H1 (cell line): ENCODE data around the gene JPT2. TPM values are rescaled to one million over a fixed set of nuclear protein-coding genes. Genes with fewer than 3 reads are reported as not detected.

Experiments
- CTCF ChIA-PET: fragments of 300-600 bp; sonication (Branson Sonifier 250); formaldehyde crosslinking; loops from one replicate; lab custom pipeline; 2021; ENCODE audit not compliant: partially characterized antibody; lab: Charles Lee
- POLR2A ChIA-PET: fragments of 300-600 bp; sonication (Branson Sonifier 250); formaldehyde crosslinking; loops from one replicate; lab custom pipeline; 2021; ENCODE audit warnings: inconsistent platforms; ENCODE audit not compliant: partially characterized antibody; lab: Charles Lee
- DNase-seq, 2 experiments: peaks; one replicate each; pipeline versions ENCODE4 v3.0.0 to v3.0.0-alpha.2; 2010 to 2022; ENCODE audit warnings: low spot score in 2 of 2, low read depth in 1 of 2, mixed read lengths in 1 of 2
- FAIRE-seq: peaks from 2 replicates; lab custom pipeline; 2011; peaks lifted over from hg19 to GRCh38; lab: Jason Lieb, UNC
- H2AFZ ChIP-seq: 2 replicates; pipeline ENCODE4 v1.8.1; 2012; ENCODE audit warnings: low read length, inconsistent platforms
- H2AK5ac ChIP-seq: 2 replicates; pipeline ENCODE4 v1.6.1; 2013; ENCODE audit warnings: low read depth, low read length
- H2BK120ac ChIP-seq: replicated peaks from 2 replicates; pipeline ENCODE3; 2013; ENCODE audit warnings: low read depth, low read length, inconsistent platforms
- H2BK12ac ChIP-seq: 2 replicates; pipeline ENCODE4 v1.6.1; 2013; ENCODE audit warnings: low read depth, low read length
- H2BK15ac ChIP-seq: 2 replicates; pipeline ENCODE4 v1.6.1; 2013; ENCODE audit warnings: low read length
- H2BK20ac ChIP-seq: 2 replicates; pipeline ENCODE4 v1.6.1; 2013; ENCODE audit warnings: low read length
- H2BK5ac ChIP-seq: 2 replicates; pipeline ENCODE4 v1.6.1; 2013; ENCODE audit warnings: low read depth, low read length
- H3K14ac ChIP-seq: 2 replicates; pipeline ENCODE4 v1.6.1; 2013; ENCODE audit warnings: inconsistent platforms; ENCODE audit not compliant: insufficient read length
- H3K18ac ChIP-seq: 2 replicates; pipeline ENCODE4 v1.6.1; 2013; ENCODE audit warnings: low read length; ENCODE audit errors: extremely low read depth
- H3K23ac ChIP-seq: 2 replicates; pipeline ENCODE4 v1.6.1; 2013; ENCODE audit warnings: inconsistent platforms; ENCODE audit not compliant: insufficient read length
- H3K23me2 ChIP-seq: 2 replicates; pipeline ENCODE4 v1.6.1; 2013; ENCODE audit warnings: low read depth, low read length
- H3K27ac ChIP-seq: 2 replicates; pipeline ENCODE4 v1.6.1; 2011; ENCODE audit warnings: low read depth, low read length, inconsistent platforms
- H3K27me3 ChIP-seq, 4 experiments: replicated peaks in 1 of 4; 1 replicate in 1 of 4; 2 replicates in 3 of 4; pipeline versions ENCODE4 v1.6.1 to v1.8.1; 2011 to 2013; ENCODE audit warnings: low read length in 3 of 4, mild to moderate bottlenecking in 3 of 4, inconsistent platforms in 2 of 4, mixed read lengths in 2 of 4, moderate library complexity in 1 of 4; ENCODE audit not compliant: control insufficient read depth in 3 of 4, insufficient read depth in 3 of 4; ENCODE audit errors: extremely low read depth in 1 of 4
- H3K36me3 ChIP-seq, 4 experiments: 2 replicates each; pipeline versions ENCODE4 v1.6.1 to v1.8.1; 2011 to 2013; ENCODE audit warnings: mild to moderate bottlenecking in 4 of 4, low read length in 3 of 4, moderate library complexity in 2 of 4, control low read depth in 1 of 4, inconsistent platforms in 1 of 4; ENCODE audit not compliant: insufficient read depth in 4 of 4, control insufficient read depth in 2 of 4
- H3K4ac ChIP-seq: replicated peaks from 2 replicates; pipeline ENCODE3; 2013; ENCODE audit warnings: low read length, low read depth, mixed read lengths, inconsistent platforms; ENCODE audit not compliant: insufficient read length
- H3K4me1 ChIP-seq, 4 experiments: replicated peaks in 1 of 4; 1 replicate in 1 of 4; 2 replicates in 3 of 4; pipeline versions ENCODE4 v1.6.1 to v1.8.1; 2011 to 2013; ENCODE audit warnings: low read length in 3 of 4, inconsistent platforms in 2 of 4, mixed read lengths in 1 of 4; ENCODE audit not compliant: insufficient read depth in 4 of 4, control insufficient read depth in 3 of 4
- H3K4me2 ChIP-seq, 2 experiments: 2 replicates each; pipeline versions ENCODE4 v1.6.1 to v1.8.1; 2011 to 2013; ENCODE audit warnings: low read depth in 2 of 2, low read length in 2 of 2, control low read depth in 1 of 2, inconsistent platforms in 1 of 2, mild to moderate bottlenecking in 1 of 2; ENCODE audit not compliant: insufficient read depth in 1 of 2
- H3K4me3 ChIP-seq, 4 experiments: fragments of 200-600, 300-600 bp in 1 of 4; sonication (generic), shearing (Covaris generic), sonication (Bioruptor Twin) in 1 of 4; 2 replicates each; pipeline versions ENCODE4 v1.5.1 to v1.8.1; 2011 to 2016; ENCODE audit warnings: low read length in 4 of 4, low read depth in 3 of 4, control low read depth in 2 of 4, inconsistent platforms in 2 of 4, mild to moderate bottlenecking in 2 of 4, mixed read lengths in 1 of 4, moderate library complexity in 1 of 4; ENCODE audit not compliant: insufficient read depth in 2 of 4; ENCODE audit errors: extremely low read depth in 1 of 4
- H3K56ac ChIP-seq: replicated peaks from 2 replicates; pipeline ENCODE3; 2013; ENCODE audit warnings: low read depth, mild to moderate bottlenecking, mixed read lengths, low read length, inconsistent platforms; ENCODE audit not compliant: insufficient read length
- H3K79me1 ChIP-seq: 2 replicates; pipeline ENCODE4 v1.6.1; 2013; ENCODE audit warnings: low read depth, low read length, control low read depth
- H3K79me2 ChIP-seq, 2 experiments: 2 replicates each; pipeline versions ENCODE4 v1.6.1 to v1.8.1; 2012 to 2013; ENCODE audit warnings: low read length in 2 of 2, mild to moderate bottlenecking in 2 of 2, inconsistent platforms in 1 of 2; ENCODE audit not compliant: insufficient read depth in 2 of 2, control insufficient read depth in 1 of 2
- H3K9ac ChIP-seq, 4 experiments: replicated peaks in 1 of 4; 1 replicate in 1 of 4; 2 replicates in 3 of 4; pipeline versions ENCODE4 v1.6.1 to v1.8.1; 2011 to 2013; ENCODE audit warnings: low read depth in 3 of 4, low read length in 3 of 4, control low read depth in 2 of 4, mild to moderate bottlenecking in 2 of 4, moderate library complexity in 2 of 4, inconsistent platforms in 1 of 4; ENCODE audit errors: extremely low read depth in 1 of 4
- H3K9me3 ChIP-seq, 2 experiments: 2 replicates each; pipeline versions ENCODE4 v1.6.1 to v1.8.1; 2012 to 2013; ENCODE audit warnings: mild to moderate bottlenecking in 2 of 2, moderate library complexity in 2 of 2, control low read depth in 1 of 2, inconsistent platforms in 1 of 2, low read depth in 1 of 2, low read length in 1 of 2, mixed read lengths in 1 of 2; ENCODE audit not compliant: insufficient read depth in 2 of 2
- H4K20me1 ChIP-seq, 2 experiments: replicated peaks in 1 of 2; 2 replicates each; pipeline versions ENCODE3 to v1.8.1; 2011 to 2013; ENCODE audit warnings: inconsistent platforms in 2 of 2, low read length in 2 of 2, mild to moderate bottlenecking in 1 of 2; ENCODE audit not compliant: insufficient read depth in 2 of 2, control insufficient read depth in 1 of 2
- H4K5ac ChIP-seq: 2 replicates; pipeline ENCODE4 v1.6.1; 2013; ENCODE audit warnings: low read length, low read depth, mixed read lengths, inconsistent platforms; ENCODE audit not compliant: insufficient read length
- H4K8ac ChIP-seq: 2 replicates; pipeline ENCODE4 v1.8.0; 2013; ENCODE audit warnings: mild to moderate bottlenecking, moderate library complexity, low read length, inconsistent platforms; ENCODE audit not compliant: insufficient read depth; ENCODE audit errors: extremely low read depth
- H4K91ac ChIP-seq: replicated peaks from 2 replicates; pipeline ENCODE3; 2013; ENCODE audit warnings: low read length, mixed read lengths, inconsistent platforms; ENCODE audit not compliant: insufficient read length
- ASH2L ChIP-seq: fragments of 200-600, 300-600 bp; sonication (generic); IDR thresholded peaks from one replicate; pipeline ENCODE4 v1.7.1; 2017; ENCODE audit warnings: low read length
- CTBP2 ChIP-seq: IDR thresholded peaks from 2 replicates; pipeline ENCODE4 v1.7.0; 2011; ENCODE audit warnings: borderline replicate concordance, mild to moderate bottlenecking, moderate library complexity, mixed read lengths, low read length; ENCODE audit not compliant: insufficient read depth, insufficient read length
- KDM5A ChIP-seq: fragments of 200-600 bp; IDR thresholded peaks from 2 replicates; pipeline ENCODE4 v1.7.1; 2012; ENCODE audit warnings: mild to moderate bottlenecking, low read length, inconsistent platforms, mixed read lengths
- PHF8 ChIP-seq: fragments of 200-600 bp; sonication (generic); conservative IDR thresholded peaks from 2 replicates; pipeline ENCODE4 v1.7.1; 2012; ENCODE audit warnings: low read depth, mild to moderate bottlenecking, inconsistent platforms, low read length, moderate library complexity
- SAP30 ChIP-seq: fragments of 300-600 bp; sonication (generic); IDR thresholded peaks from 2 replicates; pipeline ENCODE4 v1.7.1; 2012; ENCODE audit warnings: low read length, moderate library complexity, mild to moderate bottlenecking, inconsistent platforms; ENCODE audit not compliant: insufficient read depth, insufficient replicate concordance
- SP1 ChIP-seq: IDR thresholded peaks from 2 replicates; pipeline ENCODE4 v1.6.1; 2011; ENCODE audit warnings: low read depth, low read length
- SP4 ChIP-seq: IDR thresholded peaks from 2 replicates; pipeline ENCODE4 v1.6.1; 2012; ENCODE audit warnings: low read length, inconsistent platforms
- TBP ChIP-seq: IDR thresholded peaks from 2 replicates; pipeline ENCODE4 v1.6.1; 2011; ENCODE audit warnings: low read depth, low read length, improper control_type of control experiment
- TEAD4 ChIP-seq: IDR thresholded peaks from 2 replicates; pipeline ENCODE4 v1.6.1; 2012; ENCODE audit warnings: low read depth, low read length, inconsistent platforms, mixed read lengths
- WGBS, 2 experiments: shearing (Covaris generic) in 1 of 2; methylation state at CpG; one replicate each; pipeline versions ENCODE4 v1.1.6 to v1.1.7; 2013 to 2015; ENCODE audit warnings: low lambda C conversion rate in 2 of 2, mixed read lengths in 2 of 2, inconsistent platforms in 1 of 2, low coverage in 1 of 2, missing lambda C conversion rate in 1 of 2; ENCODE audit not compliant: insufficient replicate concordance in 2 of 2, insufficient coverage in 1 of 2, insufficient read length in 1 of 2; ENCODE audit errors: extremely low coverage in 1 of 2, missing lambda C conversion rate in 1 of 2; 5-methylcytosine and 5-hydroxymethylcytosine counted together
- polyA plus RNA-seq, 7 experiments: library from polyadenylated mRNA; depleted of rRNA in 3 of 7; stranded (reverse) in 5 of 7; unstranded in 2 of 7; fragments of >200 nt in 5 of 7; fragments of 200-250 nt in 2 of 7; gene quantifications; 1 replicate in 5 of 7; 2 replicates in 1 of 7; 4 replicates in 1 of 7; pipeline versions ENCODE4 v1.2.1 to v1.2.3, GENCODE V29; 2011 to 2013; ENCODE audit warnings: missing spikeins in 2 of 7, mixed read lengths in 2 of 7
- total RNA-seq: library from RNA; stranded (reverse); fragmentation: NEBNext Ultra II Directional; extraction: Animal tissue kit (Norgen Biotek cat#: 25700); gene quantifications from 2 replicates; pipeline ENCODE4 v1.2.1, GENCODE V29; 2021
- TF ChIP-seq, protein P1 (sequence below): IDR thresholded peaks from 2 replicates; pipeline ENCODE4 v1.6.1; 2011; ENCODE audit warnings: low read length, improper control_type of control experiment
- TF ChIP-seq, protein P2 (sequence below): IDR thresholded peaks from 2 replicates; pipeline ENCODE4 v1.6.1; 2012; ENCODE audit warnings: low read length, inconsistent platforms

The JPT2 gene
- total and polyA plus RNA-seq, 2 of the 8 experiments (the other 6 are each of a cell fraction or from before 2014, with no cell fraction given) = 67.6 to 197 TPM

DNA sequence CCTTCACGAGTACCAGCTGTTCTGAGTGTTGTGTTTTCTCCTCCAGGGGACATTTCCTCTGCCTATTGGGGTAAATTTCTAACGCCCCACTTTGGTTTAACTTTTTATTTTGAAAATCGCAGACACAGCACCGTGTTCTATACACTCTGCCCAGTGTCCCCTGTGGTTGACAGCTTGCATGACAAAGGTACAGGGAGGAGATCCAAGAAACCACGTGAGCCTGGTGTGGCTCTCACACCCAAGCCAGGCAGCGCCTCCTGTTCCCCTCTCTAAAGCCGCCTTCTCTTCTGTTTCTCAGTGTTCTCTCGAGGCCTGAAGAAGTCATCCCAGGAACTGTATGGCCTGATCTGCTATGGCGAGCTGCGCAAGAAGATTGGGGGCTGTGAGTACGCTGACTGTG is 40.6 kb upstream of the JPT2 start:
- H4K8ac ChIP-seq = no peak overlapping the region; the same call in 1 of the 2 replicates
- H3K9ac ChIP-seq = no peak overlapping the region
- H3K4me1 ChIP-seq = no peaks in the 10 kb centered on the region
- no peak overlapping the region for H3K4ac ChIP-seq
- no peak overlapping the region for H3K14ac ChIP-seq
- no peak overlapping the region for H3K56ac ChIP-seq
- H3K27ac ChIP-seq = no peak overlapping the region
- H3K79me2 ChIP-seq = peaks cover 0 to 19% of the 10 kb centered on the region in 2 experiments; a peak in 1 of 4 replicates
- no peak overlapping the region for H2BK5ac ChIP-seq
- H3K9me3 ChIP-seq = no peaks in the 10 kb centered on the region
- H2BK20ac ChIP-seq = no peak overlapping the region
- H4K91ac ChIP-seq = no peak overlapping the region
- H2BK15ac ChIP-seq = no peak overlapping the region
- no peak overlapping the region for H2BK120ac ChIP-seq
- DNase-seq (no peak), FAIRE-seq (no peak)
- H4K20me1 ChIP-seq = peaks cover 23 to 24% of the 10 kb centered on the region in 2 experiments
- H3K27me3 ChIP-seq = no peaks in the 10 kb centered on the region
- 79% methylated on average over 11 of the region's 11 CpGs; no CpG with 5 or more reads in 1 of the 2 experiments for WGBS, 2 experiments
- no peak overlapping the region for H2AK5ac ChIP-seq
- H3K4me2 ChIP-seq = no peak overlapping the region
- no peaks in the 10 kb centered on the region for H3K23me2 ChIP-seq
- H4K5ac ChIP-seq = no peak overlapping the region
- H3K4me3 ChIP-seq = no peak overlapping the region
- peaks cover 5% of the 10 kb centered on the region for H3K79me1 ChIP-seq
- H2AFZ ChIP-seq = no peak overlapping the region
- POLR2A ChIA-PET = no interaction called here
- CTCF ChIA-PET = interaction anchor here (0.6 kb wide), 1 partner anchor 91 kb away, joined by 4 read pairs; no protein-coding TSS in a partner anchor
- H3K23ac ChIP-seq = no peak overlapping the region
- no peak overlapping the region for H3K18ac ChIP-seq
- H2BK12ac ChIP-seq = no peak overlapping the region
- peaks cover 25 to 55% (median 34%) of the 10 kb centered on the region in 4 experiments; a peak in 7 of 8 replicates for H3K36me3 ChIP-seq
- no peak for TF ChIP-seq TBP
- no peak for TF ChIP-seq ASH2L
- TF ChIP-seq TEAD4 = no peak
- no peak for TF ChIP-seq CTBP2
- TF ChIP-seq SP1 = no peak
- no peak for TF ChIP-seq SAP30
- TF ChIP-seq PHF8 = no peak
- TF ChIP-seq SP4 = no peak
- TF ChIP-seq, protein P1, sequence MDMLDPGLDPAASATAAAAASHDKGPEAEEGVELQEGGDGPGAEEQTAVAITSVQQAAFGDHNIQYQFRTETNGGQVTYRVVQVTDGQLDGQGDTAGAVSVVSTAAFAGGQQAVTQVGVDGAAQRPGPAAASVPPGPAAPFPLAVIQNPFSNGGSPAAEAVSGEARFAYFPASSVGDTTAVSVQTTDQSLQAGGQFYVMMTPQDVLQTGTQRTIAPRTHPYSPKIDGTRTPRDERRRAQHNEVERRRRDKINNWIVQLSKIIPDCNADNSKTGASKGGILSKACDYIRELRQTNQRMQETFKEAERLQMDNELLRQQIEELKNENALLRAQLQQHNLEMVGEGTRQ = no peak
- no peak for TF ChIP-seq KDM5A
- TF ChIP-seq, protein P2, sequence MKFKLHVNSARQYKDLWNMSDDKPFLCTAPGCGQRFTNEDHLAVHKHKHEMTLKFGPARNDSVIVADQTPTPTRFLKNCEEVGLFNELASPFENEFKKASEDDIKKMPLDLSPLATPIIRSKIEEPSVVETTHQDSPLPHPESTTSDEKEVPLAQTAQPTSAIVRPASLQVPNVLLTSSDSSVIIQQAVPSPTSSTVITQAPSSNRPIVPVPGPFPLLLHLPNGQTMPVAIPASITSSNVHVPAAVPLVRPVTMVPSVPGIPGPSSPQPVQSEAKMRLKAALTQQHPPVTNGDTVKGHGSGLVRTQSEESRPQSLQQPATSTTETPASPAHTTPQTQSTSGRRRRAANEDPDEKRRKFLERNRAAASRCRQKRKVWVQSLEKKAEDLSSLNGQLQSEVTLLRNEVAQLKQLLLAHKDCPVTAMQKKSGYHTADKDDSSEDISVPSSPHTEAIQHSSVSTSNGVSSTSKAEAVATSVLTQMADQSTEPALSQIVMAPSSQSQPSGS = no peak
